Epithelial cell of proximal tubule (primary cell): ENCODE data around the gene FNTB. TPM values are rescaled to one million over a fixed set of nuclear protein-coding genes. Genes with fewer than 3 reads are reported as not detected.

Experiments used
- DNase-seq: peaks from one replicate; pipeline ENCODE4 v3.0.0-alpha.2; 2011; ENCODE audit warnings: low read depth
- H3K4me3 ChIP-seq: 2 replicates; pipeline ENCODE4 v1.5.1; 2011; ENCODE audit warnings: low read depth, mild to moderate bottlenecking, low read length
- CTCF ChIP-seq: conservative IDR thresholded peaks from 2 replicates; pipeline ENCODE4 v1.5.1; 2012; ENCODE audit warnings: low read depth, mild to moderate bottlenecking, low read length
- total RNA-seq: library from RNA; depleted of rRNA; stranded (reverse); fragments of >200 nt; gene quantifications from 2 replicates; pipeline ENCODE4 v1.2.3, GENCODE V29; 2015

The FNTB gene
- total RNA-seq, 1 donor from 2014 or later: 16.6 TPM

GRCh38 chr14:64942531-64943111 lies 44.1 kb upstream of the FNTB start, which contains the start of gene GPX2:
Gene GPX2, minus strand, starts transcription at chr14:64942745. Its CDS starts 19 bp downstream, at chr14:64942726.
- no peak for DNase-seq
- no peak within 1 kb of the TSS for H3K4me3 ChIP-seq
- no peak for TF ChIP-seq CTCF

GRCh38 chr14:64943556-64943955 lies 43.1 kb upstream of the FNTB start:
- H3K4me3 ChIP-seq: no peak overlapping the region
- no peak for DNase-seq
- TF ChIP-seq CTCF: no peak

- TF ChIP-seq CTCF: no peak
- H3K4me3 ChIP-seq: no peak overlapping the region
- no peak for DNase-seq
Observed at GRCh38 chr14:64944041-64944440, 42.7 kb upstream of the FNTB start.

- no peak overlapping the region for H3K4me3 ChIP-seq
- no peak for TF ChIP-seq CTCF
- DNase-seq: no peak
Observed at GRCh38 chr14:64944861-64945260, 41.8 kb upstream of the FNTB start.

GRCh38 chr14:64945431-64946178 lies 41.1 kb upstream of the FNTB start:
- TF ChIP-seq CTCF: no peak

GRCh38 chr14:64946310-64947045 lies 40.2 kb upstream of the FNTB start:
- no peak overlapping the region for H3K4me3 ChIP-seq
- TF ChIP-seq CTCF: no peak
- no peak for DNase-seq

More at GRCh38 chr14:64945431-64946178, 41.1 kb upstream of the FNTB start:
- H3K4me3 ChIP-seq: no peak overlapping the region
- DNase-seq: no peak
